DND-41 (cell line): ENCODE results near the gene AAGAB.

Experiments
- ATAC-seq: fragments of 200-7000 bp; cut with Tn5 transposase; 3 replicates; pipeline ENCODE4 v1.9.1; 2021; ENCODE audit warnings: low read depth; ENCODE audit not compliant: insufficient read depth
- DNase-seq: peaks from one replicate; pipeline ENCODE4 v3.0.0-alpha.2; 2020
- H2AFZ ChIP-seq: 2 replicates; pipeline ENCODE4 v1.6.0; 2012; ENCODE audit warnings: low read depth, low read length
- H3K27ac ChIP-seq: 2 replicates; pipeline ENCODE4 v1.5.1; 2012; ENCODE audit warnings: low read length, inconsistent platforms
- H3K27me3 ChIP-seq: fragments of 200-600 bp; sonication (generic); 2 replicates; pipeline ENCODE4 v1.6.0; 2012; ENCODE audit warnings: low read length, mild to moderate bottlenecking, inconsistent platforms; ENCODE audit not compliant: insufficient read depth, poor library complexity
- H3K36me3 ChIP-seq: 2 replicates; pipeline ENCODE4 v1.5.1; 2012; ENCODE audit warnings: low read length, inconsistent platforms; ENCODE audit not compliant: insufficient read depth
- H3K4me1 ChIP-seq: 2 replicates; pipeline ENCODE4 v1.5.1; 2012; ENCODE audit warnings: mild to moderate bottlenecking, low read length; ENCODE audit not compliant: insufficient read depth
- H3K4me2 ChIP-seq: 2 replicates; pipeline ENCODE4 v1.6.0; 2012; ENCODE audit warnings: mild to moderate bottlenecking, moderate library complexity, low read length, inconsistent platforms; ENCODE audit not compliant: insufficient read depth
- H3K4me3 ChIP-seq, 2 experiments: fragments of 200-600 bp in 1 of 2; shearing (Covaris generic) in 1 of 2; 2 replicates each; pipeline ENCODE4 v1.5.1; 2012 to 2016; ENCODE audit warnings: inconsistent platforms in 2 of 2, low read length in 2 of 2, mild to moderate bottlenecking in 2 of 2, low read depth in 1 of 2, moderate library complexity in 1 of 2
- H3K79me2 ChIP-seq: 2 replicates; pipeline ENCODE4 v1.6.0; 2012; ENCODE audit warnings: low read length, inconsistent platforms; ENCODE audit not compliant: insufficient read depth
- H3K9ac ChIP-seq: 2 replicates; pipeline ENCODE4 v1.6.0; 2012; ENCODE audit warnings: low read depth, mild to moderate bottlenecking, inconsistent platforms, low read length, moderate library complexity
- H3K9me3 ChIP-seq: 2 replicates; pipeline ENCODE4 v1.5.1; 2012; ENCODE audit warnings: low read length, moderate library complexity, mild to moderate bottlenecking, inconsistent platforms; ENCODE audit not compliant: insufficient read depth, severe bottlenecking
- H4K20me1 ChIP-seq: 2 replicates; pipeline ENCODE4 v1.6.0; 2012; ENCODE audit warnings: low read length; ENCODE audit not compliant: insufficient read depth
- EZH2 ChIP-seq: IDR thresholded peaks from 3 replicates; pipeline ENCODE4 v1.6.1; 2012; ENCODE audit warnings: borderline replicate concordance, low read depth, mild to moderate bottlenecking, moderate library complexity, low read length, inconsistent platforms; ENCODE audit not compliant: severe bottlenecking
- TF ChIP-seq, protein P1 (sequence below): IDR thresholded peaks from 2 replicates; pipeline ENCODE4 v1.5.1; 2012; ENCODE audit warnings: borderline replicate concordance, low read length, moderate library complexity, mild to moderate bottlenecking; ENCODE audit not compliant: poor library complexity, severe bottlenecking; ENCODE audit errors: extremely low read depth

AAGAB gene

DNA sequence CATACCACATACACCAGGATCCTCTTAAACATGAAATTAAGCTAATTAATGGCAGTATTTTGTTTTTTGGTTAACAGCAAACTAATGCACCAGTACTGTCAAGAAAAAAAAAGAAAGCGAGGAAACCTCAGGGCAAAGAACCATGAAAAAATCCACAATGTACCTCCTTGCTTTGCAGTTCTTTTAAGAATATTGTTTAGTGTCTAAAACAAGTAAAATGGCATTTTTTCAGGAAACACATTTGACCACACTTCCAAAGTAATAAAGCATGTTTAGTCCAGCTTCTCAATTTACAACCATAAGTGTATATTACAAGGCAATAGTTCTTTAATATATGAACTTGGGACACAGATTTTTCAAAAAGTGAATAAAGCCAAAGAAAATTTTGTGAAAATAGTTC lies 26.6 kb downstream of the AAGAB start:
- Histone ChIP-seq H3K9ac (no peak overlapping the region), H3K27ac (no peak overlapping the region), H3K79me2 (no peaks in the 10 kb centered on the region), H3K36me3 (peaks cover 38% of the 10 kb centered on the region; the same call in 1 of the 2 replicates), H3K4me2 (no peak overlapping the region), H4K20me1 (no peaks in the 10 kb centered on the region), H3K9me3 (no peaks in the 10 kb centered on the region), H3K4me1 (peaks cover 5% of the 10 kb centered on the region; the same call in 1 of the 2 replicates), H3K4me3 (no peak overlapping the region), H2AFZ (no peak overlapping the region), H3K27me3 (no peaks in the 10 kb centered on the region)
- DNase-seq (no peak), ATAC-seq (no peak)
- TF ChIP-seq EZH2, result no peak
- TF ChIP-seq, protein P1, sequence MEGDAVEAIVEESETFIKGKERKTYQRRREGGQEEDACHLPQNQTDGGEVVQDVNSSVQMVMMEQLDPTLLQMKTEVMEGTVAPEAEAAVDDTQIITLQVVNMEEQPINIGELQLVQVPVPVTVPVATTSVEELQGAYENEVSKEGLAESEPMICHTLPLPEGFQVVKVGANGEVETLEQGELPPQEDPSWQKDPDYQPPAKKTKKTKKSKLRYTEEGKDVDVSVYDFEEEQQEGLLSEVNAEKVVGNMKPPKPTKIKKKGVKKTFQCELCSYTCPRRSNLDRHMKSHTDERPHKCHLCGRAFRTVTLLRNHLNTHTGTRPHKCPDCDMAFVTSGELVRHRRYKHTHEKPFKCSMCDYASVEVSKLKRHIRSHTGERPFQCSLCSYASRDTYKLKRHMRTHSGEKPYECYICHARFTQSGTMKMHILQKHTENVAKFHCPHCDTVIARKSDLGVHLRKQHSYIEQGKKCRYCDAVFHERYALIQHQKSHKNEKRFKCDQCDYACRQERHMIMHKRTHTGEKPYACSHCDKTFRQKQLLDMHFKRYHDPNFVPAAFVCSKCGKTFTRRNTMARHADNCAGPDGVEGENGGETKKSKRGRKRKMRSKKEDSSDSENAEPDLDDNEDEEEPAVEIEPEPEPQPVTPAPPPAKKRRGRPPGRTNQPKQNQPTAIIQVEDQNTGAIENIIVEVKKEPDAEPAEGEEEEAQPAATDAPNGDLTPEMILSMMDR, result no peak

- no peaks in the 10 kb centered on the region for H3K9me3 ChIP-seq
- H4K20me1 ChIP-seq, result no peaks in the 10 kb centered on the region
- H3K9ac ChIP-seq, result no peak overlapping the region
- ATAC-seq (no peak), DNase-seq (no peak)
- no peaks in the 10 kb centered on the region for H3K79me2 ChIP-seq
- H3K4me1 ChIP-seq, result peaks cover 5% of the 10 kb centered on the region; the same call in 1 of the 2 replicates
- no peak overlapping the region for H3K4me3 ChIP-seq
- no peak overlapping the region for H3K4me2 ChIP-seq
- H3K27ac ChIP-seq, result no peak overlapping the region
- no peak overlapping the region for H2AFZ ChIP-seq
- peaks cover 34% of the 10 kb centered on the region; the same call in 1 of the 2 replicates for H3K36me3 ChIP-seq
- no peak for TF ChIP-seq EZH2
- TF ChIP-seq, protein P1, result no peak
- no peaks in the 10 kb centered on the region for H3K27me3 ChIP-seq
These were observed 27.0 kb downstream of the AAGAB start for GRCh38 chr15:67227431-67227830.

DNA sequence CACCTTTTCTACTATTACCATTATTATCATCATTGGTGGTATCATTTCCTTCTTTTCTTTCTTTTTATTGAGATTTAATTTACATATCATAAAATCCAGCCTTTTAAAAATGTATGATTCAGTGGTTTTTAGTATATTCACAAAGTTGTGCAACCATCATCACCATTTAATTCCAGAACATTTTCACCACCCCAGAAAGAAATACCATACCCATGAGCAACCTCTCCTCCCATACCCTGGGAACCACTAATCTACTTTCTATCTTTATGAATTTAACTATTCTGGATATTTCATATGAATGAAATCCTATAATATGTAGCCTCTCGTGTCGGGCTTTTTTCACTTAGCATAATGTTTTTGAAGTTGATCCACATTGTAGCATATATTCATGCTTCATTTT lies 29.1 kb downstream of the AAGAB start:
- DNase-seq, result no peak
- Histone ChIP-seq H3K79me2 (no peaks in the 10 kb centered on the region), H3K4me2 (no peak overlapping the region), H3K4me3 (no peak overlapping the region), H3K9me3 (no peaks in the 10 kb centered on the region), H3K27me3 (no peaks in the 10 kb centered on the region), H2AFZ (no peak overlapping the region), H3K27ac (no peak overlapping the region), H3K36me3 (peaks cover 17% of the 10 kb centered on the region; the same call in 1 of the 2 replicates), H3K4me1 (peaks cover 5% of the 10 kb centered on the region; the same call in 1 of the 2 replicates), H3K9ac (no peak overlapping the region), H4K20me1 (no peaks in the 10 kb centered on the region)
- no peak for ATAC-seq
- TF ChIP-seq EZH2, result no peak

DNA sequence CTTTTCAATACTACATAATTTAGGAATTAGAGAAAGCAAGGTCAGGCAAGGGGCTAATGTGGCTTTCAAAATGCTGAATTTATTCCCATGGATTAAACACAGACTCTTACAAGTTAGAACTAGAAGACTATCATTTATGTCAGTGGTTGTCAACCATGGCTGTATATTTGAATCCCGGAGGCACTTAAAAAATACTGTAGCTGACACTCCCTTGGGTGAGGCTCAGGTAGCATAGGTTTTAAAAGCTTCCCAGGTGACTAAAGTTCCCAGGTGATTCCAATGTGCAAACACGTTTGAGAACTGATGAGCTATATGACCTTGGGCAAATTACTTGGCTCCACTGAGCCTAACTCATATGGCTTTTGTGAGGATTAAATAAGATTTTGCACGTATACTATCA lies 29.6 kb downstream of the AAGAB start:
- no peak overlapping the region for H3K4me3 ChIP-seq
- H3K27ac ChIP-seq, result no peak overlapping the region
- H3K4me2 ChIP-seq, result no peak overlapping the region
- no peak overlapping the region for H3K9ac ChIP-seq
- H3K9me3 ChIP-seq, result no peaks in the 10 kb centered on the region
- H3K79me2 ChIP-seq, result no peaks in the 10 kb centered on the region
- DNase-seq (no peak), ATAC-seq (no peak)
- no peaks in the 10 kb centered on the region for H4K20me1 ChIP-seq
- H3K27me3 ChIP-seq, result no peaks in the 10 kb centered on the region
- TF ChIP-seq, protein P1, result no peak
- H3K4me1 ChIP-seq, result peaks cover 5% of the 10 kb centered on the region; the same call in 1 of the 2 replicates
- H3K36me3 ChIP-seq, result peaks cover 13% of the 10 kb centered on the region; the same call in 1 of the 2 replicates
- H2AFZ ChIP-seq, result no peak overlapping the region
